Brain pericyte (primary cell): Measurements from ENCODE around the gene VBP1.
"Not testable (repeated sequence)": the region's sequence is repeated elsewhere in the genome, so short reads cannot be mapped to it uniquely, and the experiment has no call there.

Source experiments
- DNase-seq: peaks from one replicate; pipeline ENCODE4 v3.0.0-alpha.2; 2012; ENCODE audit warnings: low read depth, low spot score

VBP1 gene

GRCh38 chrX:155216179-155216939 is at the start of gene VBP1:
Gene VBP1, plus strand, starts transcription at chrX:155216460. Its CDS starts 23 bp downstream, at chrX:155216483.
- DNase-seq, result peak; percentile 88

- no peak for DNase-seq
Measured at GRCh38 chrX:155169881-155170280, 46.4 kb upstream of the VBP1 start.

GRCh38 chrX:155179346-155179997 is 36.8 kb upstream of the VBP1 start:
- no peak for DNase-seq

- DNase-seq, result no peak
Measured at GRCh38 chrX:155188786-155189185, 27.5 kb upstream of the VBP1 start.

- DNase-seq, result no peak
Measured at GRCh38 chrX:155211208-155211607, 5.1 kb upstream of the VBP1 start.

- no peak for DNase-seq
Measured at GRCh38 chrX:155213731-155214130, 2.5 kb upstream of the VBP1 start.

- DNase-seq, result no peak
Measured at GRCh38 chrX:155215443-155216178, 649 bp upstream of the VBP1 start.

- DNase-seq, result no peak
Measured at GRCh38 chrX:155216940-155217440, 730 bp downstream of the VBP1 start.

- no peak for DNase-seq
Measured at GRCh38 chrX:155218777-155219176, 2.5 kb downstream of the VBP1 start.

GRCh38 chrX:155221351-155221750 is 5.1 kb downstream of the VBP1 start:
- no peak for DNase-seq

GRCh38 chrX:155223746-155224145 is 7.5 kb downstream of the VBP1 start:
- DNase-seq, result not testable (repeated sequence)

- DNase-seq, result no peak
Measured at GRCh38 chrX:155225774-155226173, 9.5 kb downstream of the VBP1 start.

GRCh38 chrX:155231163-155231562 is 14.9 kb downstream of the VBP1 start:
- no peak for DNase-seq

- DNase-seq, result no peak
Measured at GRCh38 chrX:155235891-155236290, 19.6 kb downstream of the VBP1 start.

GRCh38 chrX:155237719-155238118 is 21.5 kb downstream of the VBP1 start:
- DNase-seq, result no peak

GRCh38 chrX:155242300-155242699 is 26.0 kb downstream of the VBP1 start:
- no peak for DNase-seq

GRCh38 chrX:155246748-155247147 is 30.5 kb downstream of the VBP1 start:
- DNase-seq, result no peak

GRCh38 chrX:155247497-155247896 is 31.2 kb downstream of the VBP1 start:
- no peak for DNase-seq

GRCh38 chrX:155251391-155251790 is 35.1 kb downstream of the VBP1 start:
- DNase-seq, result no peak

GRCh38 chrX:155259752-155260151 is 43.5 kb downstream of the VBP1 start:
- DNase-seq, result no peak

- DNase-seq, result no peak
Measured at GRCh38 chrX:155262970-155263754, 46.9 kb downstream of the VBP1 start.
